ENCODE data around the gene NUP188. TPM values are rescaled to one million over a fixed set of nuclear protein-coding genes. Genes with fewer than 3 reads are reported as not detected.
A peak's percentile ranks its signal among the peaks of the same experiment; 100 is the strongest.

NUP188 gene
- total and polyA plus RNA-seq, 2 experiments from 2014 or later: 28.1 TPM

DNA sequence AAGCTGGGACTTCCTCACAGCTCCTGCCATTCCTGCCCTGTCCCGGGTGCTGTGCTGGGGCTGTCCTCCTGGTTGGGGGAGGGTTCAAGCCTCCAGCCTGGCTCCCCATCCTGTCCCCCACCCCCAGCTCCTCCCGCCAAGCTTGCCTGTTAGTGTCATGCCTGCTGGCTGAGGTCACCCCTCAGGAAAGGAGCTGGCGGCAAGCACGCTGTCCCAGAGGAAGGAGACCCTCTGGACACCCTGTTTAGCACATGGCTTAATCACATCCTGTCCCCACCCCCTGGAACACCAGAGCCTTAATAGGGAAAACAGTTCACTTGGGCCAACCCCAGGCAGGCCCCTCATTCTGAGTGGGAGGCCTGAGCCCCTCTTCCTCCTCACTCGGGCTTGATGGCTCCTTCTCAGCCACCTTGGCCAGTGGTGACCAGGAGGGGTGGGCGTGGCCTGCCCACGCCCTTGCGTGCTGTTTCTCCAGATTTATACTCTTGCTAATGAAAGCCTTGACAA is 35.9 kb upstream of the NUP188 start:
- Histone ChIP-seq H3K9me2 (replicated peaks; ENCODE audit: insufficient read depth) (no peaks in the 10 kb centered on the region), H3K27ac (peak overlapping the region; percentile 86), H3K4me2 (peak overlapping the region; percentile 33), H3K36me3 (replicated peaks; ENCODE audit: insufficient read depth, low read depth) (no peaks in the 10 kb centered on the region), H2AFZ (no peak overlapping the region), H3K9me3 (ENCODE audit: low read depth) (no peaks in the 10 kb centered on the region), H3K79me2 (peaks cover 48% of the 10 kb centered on the region), H3K4me1 (ENCODE audit: insufficient read depth) (peaks cover 25% of the 10 kb centered on the region), H3K27me3 (no peaks in the 10 kb centered on the region), H3K4me3 (no peak overlapping the region), H4K20me1 (ENCODE audit: insufficient read depth, poor library complexity, severe bottlenecking) (no peaks in the 10 kb centered on the region)
- no peak for DNase-seq (ENCODE audit: low spot score)
- WGBS (ENCODE audit: low lambda C conversion rate, missing lambda C conversion rate): 47% methylated on average over 7 of the region's 8 CpGs
- TF ChIP-seq, protein P1, sequence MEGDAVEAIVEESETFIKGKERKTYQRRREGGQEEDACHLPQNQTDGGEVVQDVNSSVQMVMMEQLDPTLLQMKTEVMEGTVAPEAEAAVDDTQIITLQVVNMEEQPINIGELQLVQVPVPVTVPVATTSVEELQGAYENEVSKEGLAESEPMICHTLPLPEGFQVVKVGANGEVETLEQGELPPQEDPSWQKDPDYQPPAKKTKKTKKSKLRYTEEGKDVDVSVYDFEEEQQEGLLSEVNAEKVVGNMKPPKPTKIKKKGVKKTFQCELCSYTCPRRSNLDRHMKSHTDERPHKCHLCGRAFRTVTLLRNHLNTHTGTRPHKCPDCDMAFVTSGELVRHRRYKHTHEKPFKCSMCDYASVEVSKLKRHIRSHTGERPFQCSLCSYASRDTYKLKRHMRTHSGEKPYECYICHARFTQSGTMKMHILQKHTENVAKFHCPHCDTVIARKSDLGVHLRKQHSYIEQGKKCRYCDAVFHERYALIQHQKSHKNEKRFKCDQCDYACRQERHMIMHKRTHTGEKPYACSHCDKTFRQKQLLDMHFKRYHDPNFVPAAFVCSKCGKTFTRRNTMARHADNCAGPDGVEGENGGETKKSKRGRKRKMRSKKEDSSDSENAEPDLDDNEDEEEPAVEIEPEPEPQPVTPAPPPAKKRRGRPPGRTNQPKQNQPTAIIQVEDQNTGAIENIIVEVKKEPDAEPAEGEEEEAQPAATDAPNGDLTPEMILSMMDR (IDR thresholded peaks at IDR 0.05; ENCODE audit: poor library complexity): no peak
- no peak for TF ChIP-seq EZH2phosphoT487 (IDR thresholded peaks at IDR 0.05; ENCODE audit: low read depth, severe bottlenecking, unreplicated experiment)
- no peak for TF ChIP-seq EZH2 (IDR thresholded peaks at IDR 0.05; ENCODE audit: borderline replicate concordance)

DNA sequence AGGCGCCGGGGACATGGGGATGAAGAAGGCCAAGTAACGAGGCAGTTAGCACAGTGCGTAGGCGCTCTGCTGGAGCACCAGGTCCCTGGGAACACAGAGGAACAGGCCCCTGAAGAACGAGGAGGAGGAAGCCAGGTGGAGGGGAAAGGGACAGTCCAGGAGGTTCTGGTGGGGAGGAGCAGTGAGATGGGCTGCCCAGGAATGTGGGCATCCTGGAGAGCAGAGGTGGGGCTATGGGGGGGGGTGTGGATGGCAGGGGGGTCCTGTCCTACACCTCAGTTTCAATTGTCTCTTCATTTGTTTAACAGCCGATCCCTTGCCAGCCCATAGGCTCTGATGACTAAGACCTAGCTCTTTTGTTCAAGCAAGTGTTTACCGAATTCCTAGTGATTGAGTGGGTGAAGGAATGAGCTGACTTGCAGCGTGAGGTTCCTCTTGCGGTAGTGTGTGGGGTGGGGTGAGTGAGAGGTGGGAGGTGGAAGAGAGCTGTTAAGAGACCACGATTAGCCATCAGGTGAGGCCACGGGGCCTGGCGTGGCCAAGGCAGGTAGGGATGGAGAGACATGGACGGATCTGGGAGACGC is 35.1 kb upstream of the NUP188 start:
- no peaks in the 10 kb centered on the region for H3K27me3 ChIP-seq
- H3K4me2 ChIP-seq: peak overlapping the region; percentile 33
- peak overlapping the region; percentile 86 for H3K27ac ChIP-seq
- peaks cover 25% of the 10 kb centered on the region for H3K4me1 ChIP-seq (ENCODE audit: insufficient read depth)
- TF ChIP-seq EZH2phosphoT487 (IDR thresholded peaks at IDR 0.05; ENCODE audit: low read depth, severe bottlenecking, unreplicated experiment) (no peak), EZH2 (IDR thresholded peaks at IDR 0.05; ENCODE audit: borderline replicate concordance) (no peak)
- TF ChIP-seq, protein P1 (IDR thresholded peaks at IDR 0.05; ENCODE audit: poor library complexity): no peak
- H3K9me2 ChIP-seq (replicated peaks; ENCODE audit: insufficient read depth): no peaks in the 10 kb centered on the region
- no peaks in the 10 kb centered on the region for H3K9me3 ChIP-seq (ENCODE audit: low read depth)
- no peak overlapping the region for H2AFZ ChIP-seq
- H4K20me1 ChIP-seq (ENCODE audit: insufficient read depth, poor library complexity, severe bottlenecking): no peaks in the 10 kb centered on the region
- H3K4me3 ChIP-seq: no peak overlapping the region
- no peaks in the 10 kb centered on the region for H3K36me3 ChIP-seq (replicated peaks; ENCODE audit: insufficient read depth, low read depth)
- peaks cover 48% of the 10 kb centered on the region for H3K79me2 ChIP-seq
- DNase-seq (ENCODE audit: low spot score): peak; percentile 55
- WGBS (ENCODE audit: low lambda C conversion rate, missing lambda C conversion rate): 70% methylated on average over 15 of the region's 15 CpGs

DNA sequence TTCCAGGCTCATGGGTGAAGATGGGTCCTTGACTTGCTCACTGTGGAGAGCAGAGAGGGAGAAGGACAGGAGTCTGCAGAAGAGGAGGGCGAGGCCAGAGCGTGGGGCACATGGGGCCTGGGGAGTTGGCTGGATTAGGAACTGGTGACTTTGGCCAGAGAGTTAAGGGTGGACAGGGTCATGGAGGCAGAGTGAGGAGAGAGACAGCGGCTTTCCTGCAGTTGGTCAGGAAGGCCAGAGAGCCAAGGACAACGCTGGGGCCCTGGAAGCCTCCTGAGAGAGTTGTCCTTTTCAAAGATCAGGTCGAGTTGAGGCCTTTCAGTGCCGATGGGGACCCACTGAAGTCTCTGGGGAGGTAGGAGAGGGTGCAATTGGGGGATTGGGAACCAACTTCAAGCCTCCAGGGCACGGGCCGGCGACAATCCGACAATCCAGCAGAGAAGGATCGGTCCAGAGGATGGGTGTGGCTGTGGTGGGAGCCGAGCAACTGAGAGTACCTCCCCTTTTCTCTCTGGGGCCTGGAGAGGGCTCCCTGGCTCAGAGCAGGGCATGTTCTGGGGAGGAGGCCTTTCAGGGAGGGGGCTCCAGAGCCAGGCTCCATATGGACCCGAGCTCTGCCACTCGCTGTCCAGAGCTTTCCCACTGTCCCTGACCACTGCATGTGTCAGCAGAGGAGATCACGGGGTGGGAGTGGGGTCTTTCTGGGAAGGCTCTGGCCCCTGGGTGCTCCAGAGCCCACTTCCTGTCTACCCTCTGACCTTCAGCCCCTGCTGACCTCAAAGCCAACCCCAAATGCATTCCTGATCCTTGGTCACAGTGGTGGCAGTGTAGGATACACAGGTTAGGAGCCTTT is 34.2 kb upstream of the NUP188 start:
- Histone ChIP-seq H3K4me1 (ENCODE audit: insufficient read depth) (peaks cover 25% of the 10 kb centered on the region), H3K27ac (peak overlapping the region; percentile 74), H3K27me3 (no peaks in the 10 kb centered on the region), H3K36me3 (replicated peaks; ENCODE audit: insufficient read depth, low read depth) (no peaks in the 10 kb centered on the region), H3K9me3 (ENCODE audit: low read depth) (no peaks in the 10 kb centered on the region), H2AFZ (no peak overlapping the region), H3K9me2 (replicated peaks; ENCODE audit: insufficient read depth) (no peaks in the 10 kb centered on the region), H4K20me1 (ENCODE audit: insufficient read depth, poor library complexity, severe bottlenecking) (no peaks in the 10 kb centered on the region), H3K79me2 (peaks cover 47% of the 10 kb centered on the region), H3K4me2 (no peak overlapping the region), H3K4me3 (no peak overlapping the region)
- TF ChIP-seq, protein P1 (IDR thresholded peaks at IDR 0.05; ENCODE audit: poor library complexity): no peak
- TF ChIP-seq EZH2 (IDR thresholded peaks at IDR 0.05; ENCODE audit: borderline replicate concordance): no peak
- no peak for TF ChIP-seq EZH2phosphoT487 (IDR thresholded peaks at IDR 0.05; ENCODE audit: low read depth, severe bottlenecking, unreplicated experiment)
- no peak for DNase-seq (ENCODE audit: low spot score)
- 88% methylated on average over 15 of the region's 15 CpGs for WGBS (ENCODE audit: low lambda C conversion rate, missing lambda C conversion rate)

All from hepatocyte (in vitro differentiated cells).